NB4 (cell line): Measurements from ENCODE around the gene CAPNS2.

Source experiments
- POLR2A ChIP-seq: IDR thresholded peaks from 2 replicates; pipeline ENCODE4 v1.6.1; 2011; ENCODE audit warnings: mild to moderate bottlenecking; ENCODE audit not compliant: insufficient read length; ENCODE audit errors: extremely low read depth
- TF ChIP-seq, protein P1 (sequence below): IDR thresholded peaks from one replicate; pipeline ENCODE4 v1.5.1; 2012; ENCODE audit warnings: low read depth, low read length

DNA sequence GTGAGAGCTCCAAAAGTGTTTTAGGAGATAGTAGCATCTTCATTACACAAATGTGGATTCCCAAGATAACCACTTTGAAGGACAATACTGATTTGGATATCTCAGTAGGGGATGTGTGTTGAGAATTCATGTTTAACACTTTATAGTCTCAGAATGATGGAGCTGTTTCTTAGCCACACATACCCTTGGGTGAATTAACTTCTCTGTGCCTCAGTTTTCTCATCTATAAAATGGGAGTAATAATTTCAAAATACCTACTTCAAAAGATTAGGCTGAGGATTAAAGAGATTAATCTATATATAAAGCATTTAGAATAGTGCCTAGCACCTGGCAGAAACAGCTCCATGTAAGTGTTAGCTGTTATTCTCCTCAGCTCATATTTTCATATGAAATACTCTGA lies 38.6 kb upstream of the CAPNS2 start:
- TF ChIP-seq, protein P1, sequence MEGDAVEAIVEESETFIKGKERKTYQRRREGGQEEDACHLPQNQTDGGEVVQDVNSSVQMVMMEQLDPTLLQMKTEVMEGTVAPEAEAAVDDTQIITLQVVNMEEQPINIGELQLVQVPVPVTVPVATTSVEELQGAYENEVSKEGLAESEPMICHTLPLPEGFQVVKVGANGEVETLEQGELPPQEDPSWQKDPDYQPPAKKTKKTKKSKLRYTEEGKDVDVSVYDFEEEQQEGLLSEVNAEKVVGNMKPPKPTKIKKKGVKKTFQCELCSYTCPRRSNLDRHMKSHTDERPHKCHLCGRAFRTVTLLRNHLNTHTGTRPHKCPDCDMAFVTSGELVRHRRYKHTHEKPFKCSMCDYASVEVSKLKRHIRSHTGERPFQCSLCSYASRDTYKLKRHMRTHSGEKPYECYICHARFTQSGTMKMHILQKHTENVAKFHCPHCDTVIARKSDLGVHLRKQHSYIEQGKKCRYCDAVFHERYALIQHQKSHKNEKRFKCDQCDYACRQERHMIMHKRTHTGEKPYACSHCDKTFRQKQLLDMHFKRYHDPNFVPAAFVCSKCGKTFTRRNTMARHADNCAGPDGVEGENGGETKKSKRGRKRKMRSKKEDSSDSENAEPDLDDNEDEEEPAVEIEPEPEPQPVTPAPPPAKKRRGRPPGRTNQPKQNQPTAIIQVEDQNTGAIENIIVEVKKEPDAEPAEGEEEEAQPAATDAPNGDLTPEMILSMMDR = no peak
- TF ChIP-seq POLR2A = no peak
